IMR-90 (cell line): ENCODE measurements around the gene FAS.

Experiments used
- MXI1 ChIP-seq: IDR thresholded peaks from 2 replicates; pipeline ENCODE4 v1.6.1; 2012; ENCODE audit warnings: low read depth, mild to moderate bottlenecking, low read length, moderate library complexity, borderline replicate concordance
- POLR2A ChIP-seq: IDR thresholded peaks from 2 replicates; pipeline ENCODE4 v1.6.1; 2012; ENCODE audit warnings: mild to moderate bottlenecking, low read depth, low read length
- TF ChIP-seq, protein P1 (sequence below): conservative IDR thresholded peaks from 2 replicates; pipeline ENCODE4 v1.5.1; 2012; ENCODE audit warnings: mild to moderate bottlenecking, low read depth, low read length, improper control_type of control experiment

DNA sequence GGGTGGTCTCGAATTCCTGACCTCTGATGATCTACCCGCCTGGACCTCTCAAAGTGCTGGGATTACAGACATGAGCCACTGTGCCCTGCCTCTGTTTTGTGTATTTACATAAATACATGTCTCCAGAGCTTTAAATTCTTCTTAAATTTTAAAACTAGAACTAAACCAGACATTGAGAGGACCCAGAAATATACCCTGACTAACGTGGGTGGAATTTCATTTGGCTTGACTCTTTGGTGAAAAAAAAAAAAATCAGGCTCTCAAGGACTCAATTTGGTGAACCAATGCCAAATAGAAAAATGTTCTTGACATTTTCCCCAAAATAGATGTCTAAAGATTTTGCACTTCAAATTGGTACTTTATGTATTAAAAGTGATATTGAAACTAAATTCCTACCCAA, 16.6 kb upstream of the FAS start:
- TF ChIP-seq, protein P1, sequence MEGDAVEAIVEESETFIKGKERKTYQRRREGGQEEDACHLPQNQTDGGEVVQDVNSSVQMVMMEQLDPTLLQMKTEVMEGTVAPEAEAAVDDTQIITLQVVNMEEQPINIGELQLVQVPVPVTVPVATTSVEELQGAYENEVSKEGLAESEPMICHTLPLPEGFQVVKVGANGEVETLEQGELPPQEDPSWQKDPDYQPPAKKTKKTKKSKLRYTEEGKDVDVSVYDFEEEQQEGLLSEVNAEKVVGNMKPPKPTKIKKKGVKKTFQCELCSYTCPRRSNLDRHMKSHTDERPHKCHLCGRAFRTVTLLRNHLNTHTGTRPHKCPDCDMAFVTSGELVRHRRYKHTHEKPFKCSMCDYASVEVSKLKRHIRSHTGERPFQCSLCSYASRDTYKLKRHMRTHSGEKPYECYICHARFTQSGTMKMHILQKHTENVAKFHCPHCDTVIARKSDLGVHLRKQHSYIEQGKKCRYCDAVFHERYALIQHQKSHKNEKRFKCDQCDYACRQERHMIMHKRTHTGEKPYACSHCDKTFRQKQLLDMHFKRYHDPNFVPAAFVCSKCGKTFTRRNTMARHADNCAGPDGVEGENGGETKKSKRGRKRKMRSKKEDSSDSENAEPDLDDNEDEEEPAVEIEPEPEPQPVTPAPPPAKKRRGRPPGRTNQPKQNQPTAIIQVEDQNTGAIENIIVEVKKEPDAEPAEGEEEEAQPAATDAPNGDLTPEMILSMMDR, result no peak
- TF ChIP-seq POLR2A (no peak), MXI1 (no peak)
